ENCODE data around the gene ZNF547.

Gene ZNF547

DNA sequence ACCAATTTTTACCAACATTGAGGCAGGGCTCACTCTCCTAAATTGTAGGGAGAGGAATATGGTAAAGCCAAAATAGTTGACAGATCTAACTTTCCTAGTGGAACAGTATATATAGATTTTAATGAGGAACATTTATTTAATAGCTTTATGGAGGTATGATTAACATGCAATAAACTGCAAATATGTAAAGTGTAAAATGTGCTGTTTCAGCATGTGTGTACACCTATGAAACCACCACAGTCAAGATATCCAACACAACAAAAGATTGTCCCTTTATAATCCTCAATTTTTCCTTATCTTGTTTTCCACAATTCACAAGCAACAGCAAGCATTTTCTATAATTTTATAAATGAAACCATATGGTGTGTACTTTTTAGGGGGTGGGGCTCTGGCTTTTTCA is 4.1 kb upstream of the ZNF547 start:
- Histone ChIP-seq H3K4me2 (no peak overlapping the region), H3K27ac (no peak overlapping the region), H3K4me3 (IDR thresholded peaks at IDR 0.05; ENCODE audit: insufficient read depth, low read depth, low read length) (no peak overlapping the region), H3K79me2 (ENCODE audit: insufficient read depth, low read depth) (0 out of 2 replicates have a peak, but pooled peaks cover under 1% of the 10 kb centered on the region), H3K27me3 (ENCODE audit: insufficient read depth, low read depth) (no peaks in the 10 kb centered on the region), H4K20me1 (ENCODE audit: insufficient read depth) (no peaks in the 10 kb centered on the region), H3K4me1 (ENCODE audit: low read depth, poor library complexity, severe bottlenecking) (no peaks in the 10 kb centered on the region), H2AFZ (ENCODE audit: low read depth) (no peak overlapping the region), H3K36me3 (ENCODE audit: insufficient read depth) (no peaks in the 10 kb centered on the region; the same call in 1 of the 2 replicates), H3K9ac (no peak overlapping the region)
- TF ChIP-seq, protein P1, sequence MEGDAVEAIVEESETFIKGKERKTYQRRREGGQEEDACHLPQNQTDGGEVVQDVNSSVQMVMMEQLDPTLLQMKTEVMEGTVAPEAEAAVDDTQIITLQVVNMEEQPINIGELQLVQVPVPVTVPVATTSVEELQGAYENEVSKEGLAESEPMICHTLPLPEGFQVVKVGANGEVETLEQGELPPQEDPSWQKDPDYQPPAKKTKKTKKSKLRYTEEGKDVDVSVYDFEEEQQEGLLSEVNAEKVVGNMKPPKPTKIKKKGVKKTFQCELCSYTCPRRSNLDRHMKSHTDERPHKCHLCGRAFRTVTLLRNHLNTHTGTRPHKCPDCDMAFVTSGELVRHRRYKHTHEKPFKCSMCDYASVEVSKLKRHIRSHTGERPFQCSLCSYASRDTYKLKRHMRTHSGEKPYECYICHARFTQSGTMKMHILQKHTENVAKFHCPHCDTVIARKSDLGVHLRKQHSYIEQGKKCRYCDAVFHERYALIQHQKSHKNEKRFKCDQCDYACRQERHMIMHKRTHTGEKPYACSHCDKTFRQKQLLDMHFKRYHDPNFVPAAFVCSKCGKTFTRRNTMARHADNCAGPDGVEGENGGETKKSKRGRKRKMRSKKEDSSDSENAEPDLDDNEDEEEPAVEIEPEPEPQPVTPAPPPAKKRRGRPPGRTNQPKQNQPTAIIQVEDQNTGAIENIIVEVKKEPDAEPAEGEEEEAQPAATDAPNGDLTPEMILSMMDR (conservative IDR thresholded peaks at IDR 0.05; ENCODE audit: low read depth, low read length): no peak

DNA sequence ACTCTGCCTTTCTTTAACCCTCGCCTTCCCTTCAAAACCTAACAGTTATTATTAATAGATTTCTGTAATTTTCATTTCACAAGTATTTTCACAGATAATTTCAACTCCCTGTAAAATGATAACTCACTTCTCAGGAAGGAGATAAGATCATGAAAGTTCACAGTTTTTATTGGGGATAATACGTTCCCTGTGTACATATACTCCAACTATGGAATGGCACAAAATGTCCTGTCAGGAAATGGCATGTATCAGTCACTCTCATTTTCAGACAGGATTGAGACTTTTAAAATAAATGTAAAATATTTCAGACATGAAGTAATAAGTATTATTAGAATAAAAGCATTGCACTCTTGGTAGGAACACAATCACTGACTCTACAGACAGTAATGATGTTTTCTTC is 932 bp upstream of the ZNF547 start:
- Histone ChIP-seq H3K9ac (no peak overlapping the region), H3K27ac (no peak overlapping the region), H3K79me2 (ENCODE audit: insufficient read depth, low read depth) (0 out of 2 replicates have a peak, but pooled peaks cover 4% of the 10 kb centered on the region)

DNA sequence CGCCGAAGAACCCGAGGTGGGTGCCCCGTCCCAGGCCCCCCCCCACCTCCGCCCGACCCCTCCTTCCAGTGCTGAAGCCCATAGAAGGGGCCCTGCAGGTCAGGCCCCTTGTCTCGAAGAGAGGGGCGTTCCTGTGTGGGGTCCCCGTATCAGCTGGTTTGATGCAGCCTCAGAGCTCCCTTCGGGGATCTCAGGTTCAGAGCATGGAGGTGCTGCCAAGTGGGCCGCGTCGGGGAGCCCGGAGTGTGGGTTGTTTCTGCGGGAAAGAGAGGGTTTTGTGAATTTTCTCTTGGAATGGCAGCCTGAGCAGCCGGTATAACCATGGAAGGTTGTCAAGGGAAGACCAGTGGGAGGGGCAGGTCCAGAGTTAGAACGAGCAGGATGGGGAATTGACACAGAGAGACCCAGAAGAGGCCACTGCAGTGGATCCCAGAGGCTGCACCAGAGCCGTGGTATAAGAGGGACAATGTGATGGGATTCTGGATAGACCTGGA is 384 bp downstream of the ZNF547 start:
- peak overlapping the region; percentile 56 for H3K4me2 ChIP-seq
- H3K27me3 ChIP-seq (ENCODE audit: insufficient read depth, low read depth): no peaks in the 10 kb centered on the region
- no peaks in the 10 kb centered on the region for H3K36me3 ChIP-seq (ENCODE audit: insufficient read depth)
- peak overlapping the region; percentile 78; the same call in 1 of the 2 replicates for H2AFZ ChIP-seq (ENCODE audit: low read depth)
- no peak overlapping the region for H3K4me3 ChIP-seq (IDR thresholded peaks at IDR 0.05; ENCODE audit: insufficient read depth, low read depth, low read length)
- TF ChIP-seq, protein P1 (conservative IDR thresholded peaks at IDR 0.05; ENCODE audit: low read depth, low read length): no peak
- peak overlapping the region; percentile 58 for H3K27ac ChIP-seq
- H3K4me1 ChIP-seq (ENCODE audit: low read depth, poor library complexity, severe bottlenecking): no peaks in the 10 kb centered on the region
- peak overlapping the region; percentile 47; the same call in 1 of the 2 replicates for H3K9ac ChIP-seq
- no peaks in the 10 kb centered on the region for H4K20me1 ChIP-seq (ENCODE audit: insufficient read depth)
- H3K79me2 ChIP-seq (ENCODE audit: insufficient read depth, low read depth): 0 out of 2 replicates have a peak, but pooled peaks cover 4% of the 10 kb centered on the region

More for the DNA sequence above, 932 bp upstream of the ZNF547 start:
- H3K4me1 ChIP-seq (ENCODE audit: low read depth, poor library complexity, severe bottlenecking): no peaks in the 10 kb centered on the region
- H4K20me1 ChIP-seq (ENCODE audit: insufficient read depth): no peaks in the 10 kb centered on the region
- no peaks in the 10 kb centered on the region for H3K27me3 ChIP-seq (ENCODE audit: insufficient read depth, low read depth)
- H3K4me3 ChIP-seq (IDR thresholded peaks at IDR 0.05; ENCODE audit: insufficient read depth, low read depth, low read length): no peak overlapping the region
- H3K4me2 ChIP-seq: peak overlapping the region; percentile 49
- TF ChIP-seq, protein P1 (conservative IDR thresholded peaks at IDR 0.05; ENCODE audit: low read depth, low read length): no peak
- peak overlapping the region; percentile 78; the same call in 1 of the 2 replicates for H2AFZ ChIP-seq (ENCODE audit: low read depth)
- H3K36me3 ChIP-seq (ENCODE audit: insufficient read depth): no peaks in the 10 kb centered on the region

DNA sequence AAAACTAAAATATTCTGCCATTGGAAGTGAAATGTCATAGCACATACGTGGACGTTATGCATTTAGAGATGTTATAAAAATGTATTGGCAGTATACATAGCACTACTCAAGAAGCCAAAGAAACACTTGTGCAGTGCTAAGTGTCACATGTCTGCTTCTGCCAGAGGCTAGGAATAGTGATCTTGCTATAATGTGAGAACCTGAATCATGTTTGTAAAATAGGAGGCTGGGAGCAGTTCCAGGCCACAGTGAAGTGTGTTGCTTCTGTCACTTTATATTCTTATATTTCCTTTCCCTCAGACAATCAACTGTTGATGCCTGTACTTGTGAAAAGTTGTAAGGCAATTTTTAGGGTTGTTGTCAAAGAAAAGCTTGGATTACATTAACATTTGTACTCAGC is 3.4 kb downstream of the ZNF547 start:
- Histone ChIP-seq H3K4me2 (no peak overlapping the region), H2AFZ (ENCODE audit: low read depth) (no peak overlapping the region), H3K27me3 (ENCODE audit: insufficient read depth, low read depth) (no peaks in the 10 kb centered on the region), H4K20me1 (ENCODE audit: insufficient read depth) (no peaks in the 10 kb centered on the region), H3K36me3 (ENCODE audit: insufficient read depth) (no peaks in the 10 kb centered on the region), H3K79me2 (ENCODE audit: insufficient read depth, low read depth) (0 out of 2 replicates have a peak, but pooled peaks cover 4% of the 10 kb centered on the region), H3K9ac (no peak overlapping the region), H3K4me3 (IDR thresholded peaks at IDR 0.05; ENCODE audit: insufficient read depth, low read depth, low read length) (no peak overlapping the region), H3K4me1 (ENCODE audit: low read depth, poor library complexity, severe bottlenecking) (no peaks in the 10 kb centered on the region), H3K27ac (no peak overlapping the region)
- TF ChIP-seq, protein P1 (conservative IDR thresholded peaks at IDR 0.05; ENCODE audit: low read depth, low read length): no peak

All from KMS-11 (cell line).